Peyer's patch (tissue), 4 donors: ENCODE data around the gene ARCN1. TPM values are rescaled to one million over a fixed set of nuclear protein-coding genes. Genes with fewer than 3 reads are reported as not detected.

Source experiments
- DNase-seq, 3 donors: peaks; one replicate each; pipeline ENCODE4 v3.0.0-alpha.2; 2017 to 2019
- H3K27ac ChIP-seq, 4 donors: fragments of 200-600 bp; sonication (generic); one replicate each; pipeline ENCODE4 v1.5.1; 2016 to 2019
- H3K27me3 ChIP-seq, 2 donors: fragments of 200-600 bp; sonication (generic); one replicate each; pipeline ENCODE4 v1.5.1; 2019
- H3K36me3 ChIP-seq, 3 donors: fragments of 200-600 bp; sonication (generic); one replicate each; pipeline ENCODE4 v1.5.1; 2016 to 2019
- H3K4me1 ChIP-seq, 4 donors: fragments of 200-600 bp; sonication (generic); one replicate each; pipeline ENCODE4 v1.5.1; 2016 to 2019
- H3K4me3 ChIP-seq, 4 donors: fragments of 200-600 bp; sonication (generic); 1 replicate in 3 of 4; 2 replicates in 1 of 4; pipeline ENCODE4 v1.5.1; 2016 to 2019; ENCODE audit warnings: mild to moderate bottlenecking in 1 of 4
- H3K9me3 ChIP-seq, 4 donors: fragments of 200-600 bp; sonication (generic); one replicate each; pipeline ENCODE4 v1.5.1; 2016 to 2019; ENCODE audit warnings: mild to moderate bottlenecking in 1 of 4
- POLR2A ChIP-seq, 2 donors: fragments of 450-650 bp; IDR thresholded peaks; one replicate each; pipeline ENCODE4 v1.5.1; 2017; ENCODE audit warnings: antibody characterized with exemption in 2 of 2, mild to moderate bottlenecking in 2 of 2, moderate library complexity in 2 of 2
- total RNA-seq, 4 donors: library from RNA; depleted of rRNA; stranded (reverse); fragments of >200 nt; gene quantifications; one replicate each; pipeline ENCODE4 v1.1.0, GENCODE V29; 2016
- TF ChIP-seq, protein P1 (sequence below), 6 experiments: fragments of 450-650 bp in 4 of 6; fragments of 200-600 bp in 2 of 6; sonication (generic) in 1 of 6; IDR thresholded peaks; one replicate each; pipeline ENCODE4 v1.5.1; 2017 to 2019; ENCODE audit warnings: antibody characterized with exemption in 6 of 6, mild to moderate bottlenecking in 3 of 6, moderate library complexity in 1 of 6

The ARCN1 gene
- total RNA-seq, 4 donors from 2014 or later: 54.5 to 116 (median 91.0) TPM

DNA sequence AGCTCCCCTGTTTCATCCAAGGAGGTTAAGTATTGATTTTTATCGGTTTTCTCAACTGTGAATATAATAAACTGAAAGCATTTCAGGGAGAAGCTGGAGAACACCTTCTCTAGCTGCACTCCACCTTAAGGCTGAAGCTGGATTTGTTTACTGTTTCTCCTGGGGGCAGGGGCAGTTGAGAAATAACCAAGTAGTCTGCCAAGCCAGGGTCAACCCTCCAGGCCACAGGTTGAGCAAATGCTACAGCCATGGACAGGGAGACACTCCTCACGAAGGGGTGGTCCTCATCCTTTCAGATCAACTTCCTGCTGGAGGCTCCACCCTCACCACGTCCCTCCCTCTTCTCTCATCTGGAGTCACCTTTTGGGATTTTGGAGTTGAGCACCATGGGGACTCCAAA is 45.1 kb upstream of the ARCN1 start, which contains the start of gene TTC36:
Gene TTC36 (plus strand): TSS at position 366 of the 400 bp plus-strand sequence. CDS start 21 bp downstream, at position 387.
- Histone ChIP-seq H3K27me3 (no peaks in the 10 kb centered on the region), H3K27ac (peak within 1 kb of the TSS in 1 of 4 donors; percentile 97), H3K36me3 (peaks cover 0 to 29% (median 0%) of the 10 kb centered on the region in 3 donors), H3K4me3 (peak within 1 kb of the TSS in 2 of 4 donors; percentile 23), H3K9me3 (no peaks in the 10 kb centered on the region), H3K4me1 (peaks cover 0 to 21% (median 6%) of the 10 kb centered on the region in 4 donors)
- DNase-seq: no peak
- no peak for TF ChIP-seq POLR2A (IDR thresholded peaks at IDR 0.05)

DNA sequence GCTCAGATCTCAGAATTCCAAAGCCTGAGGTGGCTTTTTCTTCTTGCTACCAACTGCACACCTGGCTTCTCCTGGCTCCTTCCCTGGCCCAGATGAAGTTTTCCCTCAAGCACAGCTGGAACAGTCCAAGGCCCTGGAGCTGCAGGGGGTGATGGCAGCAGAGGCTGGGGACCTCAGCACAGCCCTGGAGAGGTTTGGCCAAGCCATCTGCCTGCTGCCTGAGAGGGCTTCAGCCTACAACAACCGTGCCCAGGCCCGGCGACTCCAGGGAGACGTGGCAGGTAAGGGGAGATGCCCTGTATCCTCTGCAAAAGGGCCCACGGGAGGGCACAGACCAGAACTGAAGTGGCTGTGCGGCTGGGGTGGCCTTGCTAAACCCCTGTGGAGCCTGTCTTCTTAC is 43.7 kb upstream of the ARCN1 start:
- Histone ChIP-seq H3K36me3 (peaks cover 0 to 17% (median 0%) of the 10 kb centered on the region in 3 donors), H3K27me3 (no peaks in the 10 kb centered on the region), H3K4me1 (peaks cover 0 to 34% (median 6%) of the 10 kb centered on the region in 4 donors), H3K27ac (peak overlapping the region in 2 of 4 donors; percentile 95 to 97), H3K9me3 (no peaks in the 10 kb centered on the region), H3K4me3 (no peak overlapping the region)
- TF ChIP-seq, protein P1, sequence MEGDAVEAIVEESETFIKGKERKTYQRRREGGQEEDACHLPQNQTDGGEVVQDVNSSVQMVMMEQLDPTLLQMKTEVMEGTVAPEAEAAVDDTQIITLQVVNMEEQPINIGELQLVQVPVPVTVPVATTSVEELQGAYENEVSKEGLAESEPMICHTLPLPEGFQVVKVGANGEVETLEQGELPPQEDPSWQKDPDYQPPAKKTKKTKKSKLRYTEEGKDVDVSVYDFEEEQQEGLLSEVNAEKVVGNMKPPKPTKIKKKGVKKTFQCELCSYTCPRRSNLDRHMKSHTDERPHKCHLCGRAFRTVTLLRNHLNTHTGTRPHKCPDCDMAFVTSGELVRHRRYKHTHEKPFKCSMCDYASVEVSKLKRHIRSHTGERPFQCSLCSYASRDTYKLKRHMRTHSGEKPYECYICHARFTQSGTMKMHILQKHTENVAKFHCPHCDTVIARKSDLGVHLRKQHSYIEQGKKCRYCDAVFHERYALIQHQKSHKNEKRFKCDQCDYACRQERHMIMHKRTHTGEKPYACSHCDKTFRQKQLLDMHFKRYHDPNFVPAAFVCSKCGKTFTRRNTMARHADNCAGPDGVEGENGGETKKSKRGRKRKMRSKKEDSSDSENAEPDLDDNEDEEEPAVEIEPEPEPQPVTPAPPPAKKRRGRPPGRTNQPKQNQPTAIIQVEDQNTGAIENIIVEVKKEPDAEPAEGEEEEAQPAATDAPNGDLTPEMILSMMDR (IDR thresholded peaks at IDR 0.05): no peak
- DNase-seq: no peak

DNA sequence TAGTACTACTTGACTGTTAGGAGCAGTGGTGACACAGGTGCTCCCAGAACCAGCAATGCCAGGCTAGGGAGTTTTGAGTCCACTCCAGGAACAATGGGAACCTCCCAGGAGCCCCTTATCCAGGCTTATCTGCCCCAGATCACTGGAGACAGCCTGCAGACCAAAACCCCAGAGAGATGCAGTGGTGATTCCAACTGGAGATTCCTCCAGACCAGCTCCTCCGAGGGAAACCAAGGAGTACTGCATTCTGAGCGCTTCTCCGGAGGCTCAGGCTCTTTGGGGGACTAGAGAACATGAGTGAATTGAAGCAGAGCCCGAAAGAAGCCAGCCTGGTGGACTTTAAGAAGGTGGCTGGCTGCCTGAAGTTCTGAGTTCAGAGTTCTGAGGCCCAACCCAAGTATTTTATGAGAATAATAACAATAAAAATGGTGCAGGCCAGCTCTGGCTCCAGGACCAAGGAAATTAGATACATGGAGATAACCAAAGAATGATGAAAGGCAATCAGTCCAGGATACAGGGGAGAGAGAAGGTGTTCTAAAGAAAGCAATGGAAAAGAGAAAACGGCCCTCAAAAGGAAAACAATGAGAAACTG is 42.5 kb upstream of the ARCN1 start:
- peaks cover 0 to 6% (median 0%) of the 10 kb centered on the region in 3 donors for H3K36me3 ChIP-seq
- DNase-seq: peak in 2 of 3 donors; percentile 64 to 66
- peak overlapping the region in 3 of 4 donors; percentile 78 to 95 (median 83) for H3K4me3 ChIP-seq
- peak; percentile 23 to 50 for TF ChIP-seq POLR2A (IDR thresholded peaks at IDR 0.05)
- TF ChIP-seq, protein P1 (IDR thresholded peaks at IDR 0.05): no peak
- peak overlapping the region in 3 of 4 donors; percentile 83 to 97 (median 95) for H3K27ac ChIP-seq
- no peaks in the 10 kb centered on the region for H3K9me3 ChIP-seq
- H3K4me1 ChIP-seq: peaks cover 0 to 37% (median 6%) of the 10 kb centered on the region in 4 donors
- H3K27me3 ChIP-seq: no peaks in the 10 kb centered on the region

DNA sequence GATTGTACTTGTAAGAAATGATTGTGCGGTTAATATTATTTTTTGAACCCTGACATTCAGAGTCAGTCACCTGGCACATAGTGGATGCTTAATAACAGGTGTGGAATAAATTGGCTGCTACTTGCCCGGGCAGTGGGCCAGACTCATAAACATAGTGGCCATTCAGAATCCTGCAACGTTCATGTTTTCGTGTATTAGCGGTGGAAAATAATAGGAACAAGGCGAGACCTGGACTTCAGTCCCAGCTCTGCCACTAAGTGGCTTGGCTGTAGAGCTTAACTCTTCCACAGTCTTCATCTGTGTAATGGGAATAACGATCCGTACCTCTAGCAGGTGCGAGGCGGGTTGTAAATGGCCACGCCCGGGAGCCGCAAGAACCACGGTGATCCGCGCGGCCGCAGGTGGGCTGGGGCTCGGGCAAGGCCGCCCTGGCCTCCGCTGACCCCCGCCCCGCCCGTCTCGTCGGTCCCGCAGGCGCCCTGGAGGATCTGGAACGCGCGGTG is 42.0 kb upstream of the ARCN1 start:
- TF ChIP-seq, protein P1 (IDR thresholded peaks at IDR 0.05): peak in 3 of 6 experiments; percentile 27 to 33 (median 33)
- TF ChIP-seq POLR2A (IDR thresholded peaks at IDR 0.05): peak; percentile 43 to 58
- Histone ChIP-seq H3K9me3 (no peaks in the 10 kb centered on the region), H3K27ac (peak overlapping the region; percentile 80 to 97 (median 89)), H3K27me3 (no peaks in the 10 kb centered on the region), H3K36me3 (peaks cover 0 to 2% (median 0%) of the 10 kb centered on the region in 3 donors), H3K4me1 (peaks cover 0 to 37% (median 6%) of the 10 kb centered on the region in 4 donors), H3K4me3 (peak overlapping the region; percentile 78 to 98 (median 89))
- DNase-seq: peak in 2 of 3 donors; percentile 82 to 87

DNA sequence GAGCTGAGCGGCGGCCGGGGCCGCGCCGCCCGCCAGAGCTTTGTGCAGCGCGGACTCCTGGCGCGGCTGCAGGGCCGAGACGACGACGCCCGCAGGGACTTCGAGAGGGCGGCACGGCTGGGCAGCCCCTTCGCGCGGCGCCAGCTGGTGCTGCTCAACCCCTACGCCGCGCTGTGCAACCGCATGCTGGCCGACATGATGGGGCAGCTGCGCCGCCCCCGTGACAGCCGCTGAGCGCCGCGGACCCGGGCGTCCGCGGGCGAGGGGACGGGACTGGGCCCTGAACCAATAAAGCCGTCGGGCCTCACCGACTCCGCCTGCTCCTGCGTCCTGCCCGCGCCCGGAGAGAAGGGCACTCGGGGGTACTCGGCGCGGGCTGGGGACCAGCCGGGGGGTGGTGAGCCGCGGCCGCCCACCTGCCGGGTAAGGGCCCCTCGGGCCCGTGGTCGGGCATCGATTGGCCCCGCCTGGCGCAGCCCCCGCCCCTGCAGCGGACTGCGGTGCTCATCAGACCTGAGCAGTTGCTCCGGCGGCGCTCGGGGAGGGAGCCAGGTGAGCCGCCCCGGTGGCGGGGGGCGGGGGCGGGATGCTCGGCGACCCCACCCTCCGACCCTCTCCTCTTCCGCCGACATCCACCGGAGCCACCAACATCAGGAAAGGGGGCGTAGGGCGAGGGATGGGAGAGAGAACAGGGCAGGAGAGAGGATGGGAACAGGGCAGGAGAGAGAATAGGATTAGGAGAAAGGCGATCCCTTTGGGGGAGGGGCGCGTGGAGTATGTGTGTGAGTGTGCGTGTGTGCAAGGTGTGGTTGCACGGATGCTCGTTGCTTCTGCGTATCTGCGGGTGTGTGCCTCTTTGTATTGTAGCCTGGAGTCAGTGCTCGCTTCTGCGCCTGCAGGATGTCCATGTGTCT is 41.3 kb upstream of the ARCN1 start, which contains the start of gene TMEM25:
Gene TMEM25 (plus strand): TSS at position 510 of the 914 bp plus-strand sequence. CDS start 610 bp downstream, outside the sequence.
- Histone ChIP-seq H3K4me3 (peak within 1 kb of the TSS; percentile 78 to 98 (median 89)), H3K27me3 (no peaks in the 10 kb centered on the region), H3K36me3 (peaks cover 0 to 8% (median 0%) of the 10 kb centered on the region in 3 donors), H3K9me3 (no peaks in the 10 kb centered on the region), H3K27ac (peak within 1 kb of the TSS; percentile 80 to 97 (median 89)), H3K4me1 (peaks cover 0 to 37% (median 6%) of the 10 kb centered on the region in 4 donors)
- TF ChIP-seq, protein P1 (IDR thresholded peaks at IDR 0.05): no peak
- no peak for TF ChIP-seq POLR2A (IDR thresholded peaks at IDR 0.05)
- peak; percentile 73 to 85 (median 84) for DNase-seq
